Ascending aorta (tissue), 2 donors: ENCODE results near the gene KIF9. TPM values are rescaled to one million over a fixed set of nuclear protein-coding genes. Genes with fewer than 3 reads are reported as not detected.
"Not testable (repeated sequence)": the region's sequence is repeated elsewhere in the genome, so short reads cannot be mapped to it uniquely, and the experiment has no call there.

Source experiments
- DNase-seq, 2 donors: peaks; one replicate each; pipeline ENCODE4 v3.0.0-alpha.2; 2019; ENCODE audit warnings: low spot score in 2 of 2
- H3K27ac ChIP-seq, 2 donors: fragments of 200-600 bp; sonication (generic); one replicate each; pipeline ENCODE4 v1.5.1; 2016 to 2017; ENCODE audit warnings: mild to moderate bottlenecking in 1 of 2
- H3K27me3 ChIP-seq: fragments of 200-600 bp; sonication (generic); one replicate; pipeline ENCODE4 v1.5.1; 2017
- H3K36me3 ChIP-seq, 2 donors: fragments of 200-600 bp; sonication (generic); one replicate each; pipeline ENCODE4 v1.5.1; 2016
- H3K4me1 ChIP-seq, 2 donors: fragments of 200-600 bp; sonication (generic); one replicate each; pipeline ENCODE4 v1.5.1; 2016 to 2017; ENCODE audit warnings: mild to moderate bottlenecking in 1 of 2
- H3K4me3 ChIP-seq, 2 donors: fragments of 200-600 bp; sonication (generic); one replicate each; pipeline ENCODE4 v1.5.1; 2016 to 2017; ENCODE audit warnings: mild to moderate bottlenecking in 1 of 2
- H3K9me3 ChIP-seq, 2 donors: fragments of 200-600 bp; sonication (generic); one replicate each; pipeline ENCODE4 v1.5.1; 2016
- intact Hi-C: fragments of 100-400 bp; cut with DNase I; formaldehyde crosslinking; loops from one replicate; pipeline ENCODE4 v1.15.1; 2023
- total RNA-seq: library from RNA; depleted of rRNA; stranded (reverse); fragments of >200 nt; gene quantifications from one replicate; pipeline ENCODE4 v1.1.0, GENCODE V29; 2016
- TF ChIP-seq, protein P1 (sequence below), 3 experiments: fragments of 200-600 bp in 2 of 3; fragments of 450-650 bp in 1 of 3; sonication (generic) in 2 of 3; IDR thresholded peaks; one replicate each; pipeline ENCODE4 v1.5.1; 2016 to 2019; ENCODE audit warnings: antibody characterized with exemption in 3 of 3, mild to moderate bottlenecking in 1 of 3, moderate library complexity in 1 of 3

Gene KIF9
- total RNA-seq, 1 donor from 2014 or later = not detected

DNA sequence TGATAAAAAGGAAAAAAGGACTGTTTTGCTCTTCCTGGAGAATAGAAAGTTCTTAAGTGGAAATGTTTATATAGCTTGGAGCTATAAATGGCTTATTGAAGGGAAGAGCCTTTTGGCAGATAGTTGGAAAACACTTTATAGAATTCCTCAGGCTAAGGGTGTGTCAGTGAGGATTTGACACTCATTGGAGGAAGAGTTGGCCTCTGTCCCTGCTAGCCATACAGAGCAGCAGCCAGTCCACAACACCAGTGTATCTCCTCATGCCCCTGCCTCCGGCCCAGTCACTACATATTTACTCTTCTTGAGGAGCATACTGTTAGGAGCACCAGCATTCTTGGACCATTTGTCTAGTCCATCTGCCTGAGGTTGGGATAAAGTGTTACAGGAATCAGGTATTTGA, 36.3 kb upstream of the KIF9 start:
- intact Hi-C loops = loop anchor here (10.0 kb wide), 2 partner anchors 154 to 384 kb away; partner anchors contain the start of gene SETD2
- H3K27ac ChIP-seq = no peak overlapping the region

DNA sequence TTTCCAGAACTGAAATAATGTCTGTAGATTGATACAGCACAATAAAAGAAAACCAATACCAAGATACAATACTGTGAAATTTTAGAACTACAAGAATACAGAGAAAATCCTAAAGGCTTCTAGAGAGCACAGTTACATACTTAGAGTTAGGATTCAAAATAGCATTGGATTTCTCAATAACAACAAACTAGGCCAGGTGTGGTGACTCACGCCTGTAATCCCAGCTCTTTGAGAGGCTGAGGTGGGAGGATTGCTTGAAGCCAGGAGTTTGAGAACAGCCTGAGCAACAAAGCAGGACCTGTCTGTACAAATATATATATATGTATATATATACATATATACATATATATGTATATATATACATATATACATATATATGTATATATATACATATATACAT, 33.6 kb upstream of the KIF9 start:
- not testable (repeated sequence) for H3K9me3 ChIP-seq, H3K4me3 ChIP-seq, DNase-seq, H3K4me1 ChIP-seq, H3K27me3 ChIP-seq, H3K27ac ChIP-seq
- H3K36me3 ChIP-seq = peaks cover 5 to 19% of the 10 kb centered on the region in 2 donors
- intact Hi-C loops = loop anchor here (10.0 kb wide), 2 partner anchors 151 to 381 kb away; partner anchors contain the start of gene SETD2

More for the DNA sequence above, 36.3 kb upstream of the KIF9 start:
- TF ChIP-seq, protein P1, sequence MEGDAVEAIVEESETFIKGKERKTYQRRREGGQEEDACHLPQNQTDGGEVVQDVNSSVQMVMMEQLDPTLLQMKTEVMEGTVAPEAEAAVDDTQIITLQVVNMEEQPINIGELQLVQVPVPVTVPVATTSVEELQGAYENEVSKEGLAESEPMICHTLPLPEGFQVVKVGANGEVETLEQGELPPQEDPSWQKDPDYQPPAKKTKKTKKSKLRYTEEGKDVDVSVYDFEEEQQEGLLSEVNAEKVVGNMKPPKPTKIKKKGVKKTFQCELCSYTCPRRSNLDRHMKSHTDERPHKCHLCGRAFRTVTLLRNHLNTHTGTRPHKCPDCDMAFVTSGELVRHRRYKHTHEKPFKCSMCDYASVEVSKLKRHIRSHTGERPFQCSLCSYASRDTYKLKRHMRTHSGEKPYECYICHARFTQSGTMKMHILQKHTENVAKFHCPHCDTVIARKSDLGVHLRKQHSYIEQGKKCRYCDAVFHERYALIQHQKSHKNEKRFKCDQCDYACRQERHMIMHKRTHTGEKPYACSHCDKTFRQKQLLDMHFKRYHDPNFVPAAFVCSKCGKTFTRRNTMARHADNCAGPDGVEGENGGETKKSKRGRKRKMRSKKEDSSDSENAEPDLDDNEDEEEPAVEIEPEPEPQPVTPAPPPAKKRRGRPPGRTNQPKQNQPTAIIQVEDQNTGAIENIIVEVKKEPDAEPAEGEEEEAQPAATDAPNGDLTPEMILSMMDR (IDR thresholded peaks at IDR 0.05) = no peak
- Histone ChIP-seq H3K36me3 (peaks cover 14 to 42% of the 10 kb centered on the region in 2 donors), H3K4me3 (no peak overlapping the region), H3K4me1 (no peaks in the 10 kb centered on the region), H3K9me3 (no peaks in the 10 kb centered on the region), H3K27me3 (no peaks in the 10 kb centered on the region)
- no peak for DNase-seq

DNA sequence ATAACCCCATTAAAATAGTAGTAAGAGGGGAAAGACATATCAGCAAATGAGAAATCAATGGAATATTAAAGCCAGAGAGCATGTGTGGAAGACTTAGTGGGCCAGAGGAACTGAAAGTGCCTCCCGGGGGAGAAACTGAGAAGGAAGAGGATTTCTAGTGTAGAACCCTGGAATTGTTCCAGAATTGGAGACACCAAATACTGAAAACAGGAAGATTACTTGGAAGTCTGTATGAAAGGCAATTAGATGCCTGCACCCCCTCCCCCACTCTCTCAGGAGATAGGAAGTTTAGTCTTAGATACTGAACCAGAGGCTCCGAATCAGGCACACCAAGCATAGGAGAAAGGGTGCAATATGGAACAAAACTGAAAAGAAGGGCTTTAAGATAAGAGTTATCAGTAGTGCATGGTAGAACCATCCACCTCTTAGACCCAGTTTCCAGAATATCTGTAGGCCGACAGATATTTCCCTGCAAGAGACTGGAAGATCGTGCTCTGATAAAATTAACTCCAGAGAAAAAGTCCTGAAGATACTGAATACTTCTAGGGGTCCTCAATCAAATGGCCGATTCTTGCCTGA, 32.6 kb upstream of the KIF9 start:
- H3K4me3 ChIP-seq = no peak overlapping the region
- no peak overlapping the region for H3K27ac ChIP-seq
- intact Hi-C loops = loop anchor here (10.0 kb wide), 2 partner anchors 150 to 380 kb away; partner anchors contain the start of gene SETD2
- TF ChIP-seq, protein P1 (IDR thresholded peaks at IDR 0.05) = no peak
- peaks cover 0 to 9% of the 10 kb centered on the region in 2 donors for H3K36me3 ChIP-seq
- H3K4me1 ChIP-seq = no peaks in the 10 kb centered on the region
- H3K9me3 ChIP-seq = no peaks in the 10 kb centered on the region
- DNase-seq = no peak
- H3K27me3 ChIP-seq = no peaks in the 10 kb centered on the region

DNA sequence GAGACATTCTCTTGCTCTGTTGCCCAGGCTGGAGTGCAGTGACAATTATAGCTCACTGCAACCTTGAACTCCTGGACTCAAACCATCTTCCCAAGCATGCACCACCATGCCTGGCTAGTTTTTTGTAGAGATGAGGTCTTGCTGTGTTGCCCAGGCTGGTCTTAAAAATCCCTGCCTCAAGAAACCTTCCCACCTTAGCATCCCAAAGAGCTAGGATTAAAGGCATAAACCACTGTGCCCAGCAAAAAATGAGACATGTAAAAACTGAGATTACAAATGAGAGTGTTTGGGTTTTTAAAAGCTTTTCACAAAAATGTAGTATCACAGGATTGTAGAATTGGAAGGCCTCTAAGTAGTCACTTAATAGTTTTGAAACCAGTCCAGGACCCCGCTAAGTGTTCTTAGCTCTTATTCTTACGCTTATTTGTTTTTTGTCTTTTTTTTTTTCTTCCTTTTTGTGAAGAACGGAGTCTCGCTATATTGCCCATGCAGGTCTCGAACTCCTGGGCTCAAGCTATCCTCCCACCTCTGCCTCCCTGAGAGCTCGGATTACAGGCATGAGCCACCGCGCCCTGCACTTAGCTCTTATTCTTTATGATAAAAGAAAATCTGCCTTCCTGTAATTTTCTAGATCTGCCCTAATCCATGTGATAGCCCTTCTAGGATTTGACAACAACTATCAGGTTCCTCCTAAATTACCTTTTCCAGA, 31.6 kb upstream of the KIF9 start:
- intact Hi-C loops = loop anchor here (10.0 kb wide), 2 partner anchors 149 to 379 kb away; partner anchors contain the start of gene SETD2
- no peak overlapping the region for H3K4me3 ChIP-seq
- H3K4me1 ChIP-seq = no peaks in the 10 kb centered on the region
- H3K27me3 ChIP-seq = no peaks in the 10 kb centered on the region
- no peak for DNase-seq
- no peak overlapping the region for H3K27ac ChIP-seq
- no peaks in the 10 kb centered on the region for H3K36me3 ChIP-seq
- TF ChIP-seq, protein P1 (IDR thresholded peaks at IDR 0.05) = no peak
- no peaks in the 10 kb centered on the region for H3K9me3 ChIP-seq

DNA sequence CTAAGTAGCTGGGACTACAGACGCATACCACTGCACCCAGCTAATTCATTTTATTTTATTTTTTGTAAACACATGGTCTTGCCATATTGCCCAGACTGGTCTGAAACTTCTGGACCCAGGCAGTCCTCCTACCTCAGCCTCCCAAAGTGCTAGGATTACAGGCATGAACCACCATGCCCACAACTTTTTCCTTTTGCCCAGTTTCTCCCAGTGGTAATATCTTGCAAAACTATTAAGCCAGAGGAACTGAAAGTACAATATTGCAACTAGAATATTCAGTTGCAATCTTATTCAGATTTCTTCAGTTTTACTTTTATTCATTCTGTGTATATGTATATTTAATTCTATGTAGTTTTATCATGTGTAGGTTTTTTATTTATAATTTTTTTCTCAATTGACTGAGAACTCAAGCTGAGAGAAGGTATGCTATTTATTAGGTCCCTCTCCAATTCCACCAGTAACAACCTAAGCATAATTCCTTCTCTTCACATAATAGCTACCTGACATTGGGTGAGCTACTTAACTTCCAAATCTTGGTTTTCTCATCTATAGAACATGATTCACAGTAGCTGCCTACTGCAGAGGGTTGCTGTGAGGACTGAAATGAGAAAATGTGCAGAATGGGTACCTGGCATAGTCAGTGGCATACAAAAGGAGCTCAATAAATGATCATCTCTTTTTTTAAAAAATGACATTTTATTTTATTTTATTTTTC, 30.9 kb upstream of the KIF9 start:
- no peaks in the 10 kb centered on the region for H3K27me3 ChIP-seq
- H3K36me3 ChIP-seq = no peaks in the 10 kb centered on the region
- H3K9me3 ChIP-seq = no peaks in the 10 kb centered on the region
- TF ChIP-seq, protein P1 (IDR thresholded peaks at IDR 0.05) = no peak
- no peak overlapping the region for H3K4me3 ChIP-seq
- no peak overlapping the region for H3K27ac ChIP-seq
- no peak for DNase-seq
- no peaks in the 10 kb centered on the region for H3K4me1 ChIP-seq
- intact Hi-C loops = loop anchor here (10.0 kb wide), 2 partner anchors 149 to 379 kb away; partner anchors contain the start of gene SETD2
